Limb (tissue), 2 donors: ENCODE measurements around the gene SEPSECS.

ENCODE experiments used
- DNase-seq, 2 donors: peaks; one replicate each; pipeline ENCODE4 v3.0.0-alpha.2; 2016; ENCODE audit errors: extremely low spot score in 2 of 2

SEPSECS gene

DNA sequence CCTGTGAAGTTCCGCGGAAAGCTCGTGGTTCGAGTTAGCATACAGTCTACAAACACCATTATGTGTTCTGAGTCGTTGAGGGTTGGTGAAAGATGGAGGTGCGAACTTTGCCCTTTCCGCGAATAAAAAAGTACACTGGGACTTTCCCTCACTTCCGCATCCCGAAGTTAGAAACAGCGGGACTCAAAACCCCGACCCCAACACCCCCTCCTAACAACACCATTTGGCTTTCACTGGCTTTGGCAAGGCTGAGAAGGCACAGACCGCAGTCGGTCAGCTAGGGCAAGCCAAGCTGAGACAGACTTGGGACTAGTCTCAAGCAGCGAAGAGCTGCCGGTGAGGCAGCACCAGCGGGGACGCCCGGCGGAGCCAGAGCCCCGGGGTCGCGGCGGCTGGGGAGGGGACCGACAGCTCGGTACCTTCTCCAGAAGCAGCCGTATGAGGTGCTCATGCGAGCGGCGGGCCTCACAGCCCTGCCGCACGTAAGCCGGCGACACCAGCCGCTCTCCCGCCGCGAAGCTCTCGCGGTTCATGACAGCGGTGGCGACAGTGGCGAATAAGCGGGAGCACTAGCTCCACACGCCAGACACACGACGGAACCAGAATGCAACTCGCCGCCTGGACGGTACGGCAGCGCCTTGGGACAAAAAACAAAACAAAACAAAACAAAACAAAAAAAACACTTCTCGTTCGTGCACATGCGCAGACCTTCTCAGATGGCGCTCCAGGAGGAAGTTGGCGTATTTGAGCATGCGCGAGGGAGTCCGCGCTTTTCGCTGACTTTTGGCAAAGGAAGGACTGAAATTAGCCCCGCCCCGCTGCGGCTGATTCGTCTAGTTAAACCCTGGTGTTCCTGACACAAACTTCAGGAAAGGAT is at the start of gene SEPSECS:
Gene SEPSECS, minus strand, starts transcription at position 613 of the 877 bp plus-strand sequence. Its CDS starts 80 bp downstream, at position 533.
- DNase-seq = peak; percentile 95 to 96

DNA sequence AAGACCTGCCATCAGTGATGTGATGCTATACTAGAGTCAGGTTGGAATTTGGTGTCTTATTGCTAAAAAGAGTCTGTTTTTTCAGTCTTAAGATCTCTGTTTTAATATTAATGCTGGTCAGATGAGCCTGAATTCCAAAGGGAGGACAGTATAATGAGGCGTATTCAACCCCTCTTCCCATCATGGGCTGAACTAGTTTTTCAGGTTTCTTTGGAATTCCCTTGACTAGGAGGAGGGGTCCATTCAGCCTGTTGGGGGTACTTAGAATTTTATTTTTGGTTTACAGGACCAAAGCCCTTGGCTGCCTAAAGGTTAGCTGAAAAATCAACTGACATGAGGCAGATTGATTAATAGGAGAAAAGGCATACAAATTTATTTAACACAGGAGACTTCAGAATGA is 49.5 kb upstream of the SEPSECS start:
- no peak for DNase-seq

DNA sequence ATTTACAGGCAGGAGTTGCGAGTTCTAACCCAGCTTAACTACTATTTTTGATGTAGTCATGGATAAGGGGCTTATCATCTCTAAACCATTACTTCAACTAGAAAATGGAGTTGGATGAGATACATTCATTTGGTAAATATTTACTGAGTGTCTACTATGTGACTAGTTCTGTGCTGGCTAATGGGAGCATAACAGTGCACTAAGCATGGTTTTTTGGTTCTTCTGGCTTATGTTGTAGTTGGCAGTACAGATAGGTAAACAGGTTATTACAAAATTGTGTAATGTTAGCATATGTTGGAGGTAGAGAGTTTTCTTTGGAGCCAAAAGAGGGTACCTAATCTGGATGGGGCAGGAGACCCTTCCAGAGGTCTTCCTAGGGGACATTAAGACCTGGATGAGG is 47.7 kb upstream of the SEPSECS start:
- DNase-seq = no peak

DNA sequence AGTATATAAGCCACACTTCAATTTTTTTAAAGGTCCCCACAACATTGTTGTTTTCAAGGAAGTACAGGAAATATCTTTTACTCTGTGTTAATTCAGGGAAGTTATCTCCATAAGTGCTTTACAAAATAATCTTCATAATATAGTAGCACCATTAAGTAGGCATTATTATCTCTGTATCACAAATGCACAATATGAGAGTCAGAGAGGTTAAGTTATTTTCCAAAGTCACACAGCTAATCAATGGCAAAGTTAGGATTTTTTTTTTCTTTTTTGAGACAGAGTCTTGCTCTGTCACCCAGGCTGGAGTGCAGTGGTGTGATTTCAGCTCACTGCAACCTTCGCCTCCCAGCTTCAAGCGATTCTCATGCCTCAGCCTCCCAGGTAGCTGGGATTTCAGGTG is 38.5 kb upstream of the SEPSECS start:
- no peak for DNase-seq

DNA sequence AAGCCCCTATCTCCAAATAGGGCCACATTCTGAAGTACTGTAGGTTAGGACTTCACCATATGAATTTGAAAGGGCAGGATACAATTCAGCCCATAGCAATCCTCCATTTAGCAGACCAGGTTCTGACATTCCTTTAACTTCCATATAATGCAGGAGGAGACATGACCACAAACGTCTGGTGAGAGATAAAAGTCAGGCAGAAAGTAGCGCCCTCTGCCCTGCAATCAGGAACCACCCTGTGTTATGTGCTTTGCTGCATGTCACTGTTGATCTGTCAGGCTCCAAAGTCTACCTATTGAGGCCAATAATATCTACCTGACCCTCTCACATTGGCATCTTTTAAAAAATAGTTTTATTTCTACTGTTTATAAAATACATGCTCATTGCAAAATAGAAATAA is 30.2 kb upstream of the SEPSECS start:
- DNase-seq = no peak

DNA sequence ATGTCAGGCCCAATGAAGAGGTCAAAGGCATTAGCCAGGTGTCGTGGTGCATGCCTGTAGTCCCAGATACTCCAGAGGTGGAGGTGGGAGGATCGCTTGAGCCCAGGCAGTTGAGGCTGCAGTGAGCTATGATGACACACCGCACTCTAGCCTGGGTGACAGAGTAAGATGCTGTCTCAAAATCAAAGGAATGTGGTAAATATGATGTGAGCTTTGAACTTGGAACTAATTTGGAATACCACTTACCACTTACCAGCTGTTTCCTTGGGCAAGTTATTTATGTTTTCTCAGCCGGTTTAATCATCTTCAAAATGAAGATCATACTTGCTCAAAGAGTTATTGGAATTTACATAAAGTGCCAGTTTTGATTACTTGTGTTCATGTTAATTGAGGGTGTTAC is 23.8 kb upstream of the SEPSECS start:
- DNase-seq = no peak

DNA sequence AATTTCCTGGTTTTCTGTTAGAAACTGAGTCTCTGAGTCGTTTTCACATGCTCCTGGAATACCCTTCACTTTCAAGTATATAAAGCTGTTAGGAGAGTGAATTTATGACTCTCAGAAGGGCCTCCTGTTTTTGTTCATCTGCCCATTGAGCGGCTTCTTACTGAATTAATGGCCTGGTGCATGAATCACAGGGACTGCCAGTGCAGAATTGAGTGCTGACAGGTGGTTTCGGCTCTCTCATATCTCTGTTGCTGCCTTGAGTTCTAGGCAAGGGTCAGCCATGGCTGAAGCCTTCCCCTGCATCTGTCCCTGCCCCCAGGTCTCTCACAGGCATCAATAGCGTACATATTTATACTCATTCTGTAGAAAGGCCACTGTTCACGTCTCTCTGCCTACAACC is 22.7 kb upstream of the SEPSECS start:
- DNase-seq = no peak

DNA sequence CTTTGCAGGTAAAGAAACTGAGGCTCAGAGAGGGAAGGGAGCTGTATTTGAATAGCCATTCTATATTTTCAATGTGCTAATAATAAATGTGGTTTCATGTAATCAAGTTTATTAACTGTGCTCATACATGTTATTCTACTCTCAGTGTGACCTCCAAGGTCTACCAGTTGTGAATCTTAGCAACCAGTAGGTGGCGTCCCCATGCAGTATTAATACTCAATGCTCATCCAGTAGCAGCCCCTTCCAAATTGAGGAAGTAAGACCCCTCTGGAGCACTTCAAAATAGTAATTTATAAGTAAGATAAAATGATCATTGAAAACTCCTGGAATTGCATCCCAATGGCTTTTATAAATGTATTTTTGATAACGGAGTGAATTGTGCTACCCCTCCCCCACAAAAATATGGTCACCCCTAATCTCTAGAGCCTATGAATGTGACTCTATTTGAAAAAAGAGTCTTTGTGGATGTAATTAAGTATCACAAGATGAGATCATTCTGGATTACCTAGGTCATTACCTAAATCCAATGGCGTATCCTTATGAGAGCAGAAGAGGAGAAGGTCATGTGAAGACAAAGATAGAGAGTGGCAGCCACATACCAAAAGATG is 20.4 kb upstream of the SEPSECS start:
- no peak for DNase-seq

DNA sequence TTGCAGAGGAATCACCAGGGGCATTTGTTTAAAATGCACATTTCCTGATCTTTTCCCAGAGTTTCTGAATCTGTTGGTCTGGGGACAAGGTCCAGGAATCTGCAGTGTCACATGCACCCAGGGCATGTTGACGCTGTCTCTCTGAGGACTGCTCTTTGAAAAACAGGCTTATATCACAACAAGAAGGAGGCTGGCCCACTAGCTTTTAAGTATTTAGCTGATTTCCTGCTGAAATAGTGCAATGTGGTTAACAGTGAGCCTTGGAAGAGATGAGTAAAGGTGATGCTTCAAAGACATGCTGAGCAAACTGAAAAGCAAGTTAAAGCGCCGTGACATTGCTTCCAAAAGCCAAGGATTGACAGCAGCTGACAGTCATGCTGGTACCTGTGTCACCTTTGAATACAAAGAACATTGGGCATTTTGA is 18.6 kb upstream of the SEPSECS start:
- no peak for DNase-seq

DNA sequence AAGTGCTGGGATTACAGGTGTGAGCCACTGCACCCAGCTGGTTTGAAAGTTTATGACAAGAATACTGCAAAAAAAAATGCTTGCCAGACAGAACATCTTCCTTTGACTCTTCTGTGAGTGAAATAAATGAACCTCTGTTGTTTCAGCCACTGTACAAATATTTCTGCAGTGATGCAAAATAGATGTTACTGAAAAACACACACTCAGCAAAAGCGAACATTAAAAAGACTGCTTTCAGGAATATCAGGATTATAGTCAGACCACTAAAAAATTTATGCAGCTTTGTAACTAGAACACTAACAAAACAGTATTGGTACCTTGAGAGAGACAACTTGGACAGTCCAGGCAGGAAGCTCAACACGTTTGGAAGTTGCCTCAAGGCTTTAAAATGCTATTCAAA is 16.9 kb upstream of the SEPSECS start:
- DNase-seq = no peak

DNA sequence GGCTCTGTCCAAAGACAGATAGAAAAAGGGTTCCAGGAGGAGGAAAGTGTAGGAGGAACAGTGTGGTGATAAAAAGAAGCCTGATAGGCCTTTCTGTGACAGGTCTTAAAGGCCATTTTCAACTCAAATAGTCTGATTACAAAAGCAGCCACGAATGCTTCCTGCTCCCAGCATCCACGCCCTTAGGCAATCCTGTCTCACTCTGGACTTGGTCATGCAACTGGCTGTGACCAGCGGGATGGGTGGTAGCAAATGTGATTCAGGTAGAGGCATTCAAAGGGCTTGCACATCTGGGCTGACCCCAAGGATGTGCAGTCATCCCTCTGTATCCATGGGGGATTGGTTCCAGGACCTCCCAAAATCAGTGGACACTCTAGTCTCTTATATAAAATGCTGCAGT is 14.4 kb upstream of the SEPSECS start:
- no peak for DNase-seq

DNA sequence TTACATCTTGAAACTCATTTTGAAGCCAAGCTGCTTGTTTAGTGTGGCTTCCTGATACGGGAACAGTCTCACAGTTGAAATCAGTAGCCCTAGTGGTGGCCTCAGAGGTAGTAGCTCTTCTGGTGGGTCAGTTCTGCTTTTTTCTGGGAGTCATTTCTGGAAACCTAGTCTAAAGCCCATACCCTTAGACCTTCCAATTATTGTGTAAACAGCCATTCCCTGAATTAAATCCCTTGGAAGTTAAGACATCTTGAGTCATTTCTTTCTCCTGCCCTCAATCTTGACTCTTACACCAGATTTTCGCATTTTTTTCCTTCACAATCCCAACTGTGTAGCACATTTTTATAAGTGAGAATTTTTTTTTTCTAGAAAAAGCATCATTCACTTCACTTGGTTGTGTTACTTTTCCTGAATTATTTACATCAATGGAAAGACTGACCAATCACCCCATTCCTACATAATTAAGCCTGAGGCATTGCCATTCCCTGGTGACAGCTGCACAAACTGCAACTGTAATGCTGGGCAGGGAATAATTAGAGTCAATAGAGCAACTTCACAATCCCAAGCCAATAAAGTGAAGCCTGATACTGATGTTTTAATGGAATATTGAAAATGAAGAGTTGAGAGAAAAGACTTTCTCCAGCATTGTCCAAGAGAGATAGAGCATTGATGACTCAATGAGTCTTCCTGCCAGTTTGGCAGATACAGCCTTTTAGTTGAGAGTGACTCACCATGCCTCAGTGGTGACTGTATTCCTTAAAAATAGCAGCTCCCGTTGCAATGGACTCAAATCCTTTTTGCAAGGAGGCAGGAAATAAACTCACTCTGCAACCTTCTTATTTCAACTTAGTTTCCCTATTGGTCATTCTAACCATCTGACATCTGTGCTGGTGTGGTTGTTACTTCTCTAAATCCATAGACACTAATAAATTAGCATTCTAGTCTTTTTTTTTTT is 13.0 kb upstream of the SEPSECS start:
- peak in 1 of 2 donors; percentile 27 for DNase-seq

DNA sequence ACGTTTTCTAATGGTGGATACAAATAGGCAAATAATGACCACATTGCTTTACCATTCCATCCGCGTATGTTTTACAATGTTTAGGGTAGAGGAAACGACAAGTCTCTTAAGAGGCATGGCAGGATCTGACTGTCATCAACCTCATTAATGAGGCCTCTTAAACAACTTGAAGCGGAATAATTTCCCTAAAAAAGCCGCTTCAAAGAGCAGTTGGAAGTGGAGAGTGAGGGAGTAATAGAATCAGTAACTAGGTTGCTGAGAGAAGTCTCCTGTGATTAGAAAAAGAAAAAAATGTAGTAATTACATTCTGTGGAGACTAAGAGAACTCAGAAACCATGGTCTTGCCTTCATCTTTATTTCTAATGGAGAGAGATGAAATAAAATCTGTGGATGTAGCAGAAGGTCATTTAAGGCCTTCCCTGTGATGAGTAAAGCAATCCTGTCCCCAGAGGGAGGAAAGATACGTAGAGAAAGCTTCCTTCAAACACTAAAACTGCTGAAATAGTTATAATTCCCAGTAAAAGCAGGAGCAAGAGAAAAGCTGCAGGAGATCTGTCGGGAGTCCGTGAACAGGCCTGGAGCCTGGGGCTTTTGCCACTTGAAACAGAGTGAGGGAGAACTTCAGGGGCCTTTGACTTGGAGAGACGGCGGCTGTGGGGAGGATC is 11.1 kb upstream of the SEPSECS start:
- no peak for DNase-seq

DNA sequence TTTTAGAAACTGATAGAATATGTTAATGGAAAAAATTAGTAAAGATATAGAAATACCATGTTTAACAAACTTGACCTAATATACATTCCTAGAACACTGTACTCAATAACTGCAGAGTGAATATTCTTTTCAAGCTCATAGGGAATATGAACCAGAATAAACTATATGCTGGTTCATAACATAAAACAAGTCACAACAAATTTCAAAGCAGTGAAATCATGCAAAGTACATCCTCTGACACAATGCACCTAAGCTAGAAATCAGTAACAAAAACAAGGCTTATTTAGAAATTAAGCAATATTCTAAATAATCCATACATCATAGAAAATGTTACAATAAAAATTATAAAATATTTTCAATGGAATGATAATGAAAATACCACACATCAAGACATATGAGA is 9.2 kb upstream of the SEPSECS start:
- no peak for DNase-seq

DNA sequence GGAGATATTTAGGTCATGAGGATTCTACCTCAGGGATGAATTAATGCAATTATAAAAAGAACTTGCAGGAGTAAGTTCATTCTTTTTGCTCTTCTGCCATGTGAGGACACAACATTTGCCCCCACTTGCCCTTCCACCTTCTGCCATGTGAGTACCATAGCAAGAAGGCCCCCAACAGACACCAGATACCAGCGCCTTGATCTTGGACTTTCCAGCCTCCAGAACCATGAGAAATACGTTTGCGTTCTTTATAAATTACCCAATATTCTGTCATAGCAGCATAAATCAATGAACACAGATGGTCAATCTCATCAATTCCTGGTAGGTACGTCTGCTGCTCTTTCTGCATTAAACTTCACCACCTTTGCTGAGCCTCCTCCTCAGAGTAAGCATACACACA is 5.7 kb upstream of the SEPSECS start:
- DNase-seq = no peak

DNA sequence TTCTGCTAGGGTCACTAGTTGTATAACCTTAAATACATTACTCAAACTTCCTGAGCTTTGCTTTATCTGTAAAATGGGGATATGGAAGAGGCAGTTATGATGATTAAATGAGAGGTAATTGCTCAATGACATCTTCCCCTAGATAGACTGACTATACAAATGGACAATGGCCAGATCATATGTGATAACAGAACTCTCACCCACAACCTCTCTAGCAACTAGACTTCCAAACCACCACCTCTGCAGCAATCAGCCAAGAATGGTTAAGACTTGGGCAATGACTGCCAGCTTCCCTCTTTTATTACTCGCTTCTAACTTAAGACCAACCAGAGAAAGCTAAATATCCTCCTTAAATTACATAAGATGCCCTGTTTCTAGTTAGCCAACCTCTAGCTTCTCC is 2.9 kb upstream of the SEPSECS start:
- no peak for DNase-seq

DNA sequence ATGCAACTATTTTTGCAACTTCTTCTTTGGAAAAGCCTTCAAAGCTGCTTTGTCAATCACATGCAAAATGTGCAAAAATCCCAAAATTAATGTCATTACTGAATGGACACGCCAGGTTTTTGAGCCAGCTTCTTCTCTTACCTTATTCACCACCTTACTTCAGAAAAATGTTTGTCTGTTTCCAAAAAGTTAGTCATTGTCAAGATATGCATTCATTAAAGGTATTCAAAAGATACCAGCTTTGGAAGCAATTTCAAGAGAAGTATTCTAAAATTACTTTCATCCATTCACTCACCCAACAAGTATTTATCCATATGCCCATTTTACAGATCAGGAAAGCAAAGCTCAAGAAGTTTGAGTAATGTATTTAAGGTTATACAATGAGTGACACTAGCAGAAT is 2.3 kb upstream of the SEPSECS start:
- no peak for DNase-seq

DNA sequence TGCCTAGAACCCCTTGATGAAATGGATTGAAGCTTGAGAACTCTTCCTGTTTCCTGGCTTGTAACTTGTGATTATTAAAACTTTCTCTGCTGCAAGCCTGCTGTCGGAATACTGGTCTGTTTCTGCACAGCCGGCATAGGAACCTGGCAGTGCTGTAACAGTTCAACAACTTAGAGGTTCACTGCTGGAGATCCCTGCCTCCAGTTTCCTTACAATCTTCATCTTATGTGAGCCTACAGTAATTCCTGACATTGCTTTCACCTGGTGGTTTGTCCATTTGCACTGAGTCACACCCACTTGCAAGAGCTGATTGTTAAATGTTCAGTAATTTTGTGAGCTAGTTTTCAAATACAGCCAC is 1.3 kb upstream of the SEPSECS start:
- DNase-seq = no peak

DNA sequence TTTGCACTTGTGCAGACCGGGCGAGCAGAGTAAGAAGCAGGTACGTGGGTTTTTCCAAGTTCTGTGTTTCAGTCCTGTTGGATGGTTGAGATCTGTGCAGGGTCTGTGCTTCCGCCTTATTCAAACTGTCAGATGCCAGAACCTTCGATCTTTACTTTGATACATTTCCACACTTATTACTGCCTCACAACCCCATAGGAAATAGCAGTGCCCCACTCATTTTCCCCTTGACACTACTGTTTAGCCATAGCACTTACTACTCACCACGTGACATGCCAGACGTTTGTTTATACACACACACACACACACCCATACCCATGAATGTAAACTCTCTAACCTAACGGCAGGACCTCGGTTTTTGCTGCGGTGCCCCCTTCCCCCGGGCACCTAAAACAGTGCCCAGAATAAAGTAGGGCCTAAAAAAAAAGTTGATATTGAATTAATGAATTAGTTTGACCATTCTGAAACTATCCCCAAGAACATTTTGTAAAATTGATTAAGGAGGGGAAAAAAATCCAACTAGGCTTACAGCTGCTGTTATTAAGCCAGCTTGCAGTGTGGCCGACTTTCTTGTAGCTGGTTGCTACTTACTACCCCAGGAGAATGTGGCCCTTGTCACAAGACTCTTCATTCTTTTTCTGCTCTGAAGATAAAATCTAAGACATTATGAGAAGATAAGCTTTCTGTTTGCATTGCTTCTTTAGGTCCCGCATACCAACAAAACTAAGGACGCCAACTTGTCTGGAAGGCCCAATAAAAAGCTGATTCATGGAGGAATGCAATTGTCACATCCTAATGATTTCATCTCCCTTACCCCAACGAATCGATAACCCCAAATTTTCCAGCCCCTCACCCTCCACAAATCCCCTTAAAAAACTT is 704 bp upstream of the SEPSECS start:
- no peak for DNase-seq

DNA sequence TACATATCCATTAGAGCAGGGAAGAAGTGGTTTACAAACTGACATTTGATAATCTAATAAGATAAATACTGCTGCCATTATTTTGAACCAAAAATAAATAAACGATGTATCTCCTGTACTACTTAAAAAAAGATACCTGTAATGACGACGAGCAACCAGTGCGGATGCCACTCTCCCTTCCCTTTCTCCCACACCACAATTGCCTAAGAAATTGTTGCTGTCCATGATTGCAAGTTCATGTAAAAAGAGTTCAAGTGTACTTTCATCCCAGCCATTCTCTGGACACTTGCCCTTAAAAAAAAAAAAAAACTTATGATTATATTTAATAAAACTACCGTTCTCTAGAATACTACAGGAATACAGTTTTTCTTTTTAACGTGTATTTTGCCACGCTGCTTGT is 1.4 kb downstream of the SEPSECS start:
- DNase-seq = no peak

DNA sequence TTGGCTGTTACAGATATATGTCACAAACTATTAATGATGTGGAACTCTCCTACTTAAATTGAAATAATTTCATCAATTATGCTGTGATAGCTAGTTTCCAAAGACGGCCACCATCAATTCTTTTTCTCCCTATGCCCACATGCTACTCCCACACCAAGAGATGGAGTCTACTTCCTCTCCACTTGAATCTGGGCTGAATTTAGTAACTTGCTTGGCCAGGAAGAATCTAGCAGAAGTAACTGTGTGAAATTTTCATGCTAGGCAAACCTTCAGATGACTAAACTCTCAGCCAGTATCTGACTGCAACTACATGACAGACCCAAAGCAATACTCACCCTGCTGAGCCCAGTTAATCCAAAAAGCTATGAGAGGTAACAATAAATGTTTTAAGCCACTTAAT is 3.2 kb downstream of the SEPSECS start:
- DNase-seq = no peak
